ENCODE data around the gene ARRDC3. TPM values are rescaled to one million over a fixed set of nuclear protein-coding genes. Genes with fewer than 3 reads are reported as not detected.
A peak's percentile ranks its signal among the peaks of the same experiment; 100 is the strongest.

The ARRDC3 gene
- total and polyA plus RNA-seq, 2 donors (not counting 3 experiments of a cell fraction or from before 2014, with no cell fraction given): 12.4 to 43.1 TPM

GRCh38 chr5:91332267-91333045 lies 50.7 kb downstream of the ARRDC3 start:
- intact Hi-C loops (cut with micrococcal nuclease): no loop called here
- Histone ChIP-seq H3K79me2 (ENCODE audit: control insufficient read depth, insufficient read depth, low read length) (no peaks in the 10 kb centered on the region), H3K36me3 (ENCODE audit: control insufficient read depth in 2 of 2, extremely low read depth in 1 of 2, insufficient read depth in 2 of 2, low read length in 2 of 2) (no peaks in the 10 kb centered on the region), H3K4me3 (replicated peaks in 1 of 3; ENCODE audit: insufficient read depth in 1 of 3, low read depth in 1 of 3, low read length in 3 of 3) (no peak overlapping the region), H4K20me1 (replicated peaks; ENCODE audit: control insufficient read depth, extremely low read depth, insufficient read depth, low read length) (no peaks in the 10 kb centered on the region), H3K9me3 (replicated peaks; ENCODE audit: control insufficient read depth, insufficient read depth, low read length) (no peaks in the 10 kb centered on the region), H3K9ac (replicated peaks; ENCODE audit: extremely low read depth, insufficient read depth, low read length) (no peak overlapping the region), H3K4me1 (ENCODE audit: control insufficient read depth, extremely low read depth, insufficient read depth, low read length) (no peaks in the 10 kb centered on the region), H3K27ac (ENCODE audit: insufficient read depth, low read depth, low read length) (no peak overlapping the region), H3K4me2 (ENCODE audit: insufficient read depth, low read length) (no peak overlapping the region), H2AFZ (ENCODE audit: low read depth, low read length) (peak overlapping the region; percentile 74), H3K9me1 (replicated peaks; ENCODE audit: control insufficient read depth, extremely low read depth, insufficient read depth, low read length) (no peaks in the 10 kb centered on the region), H3K27me3 (ENCODE audit: control insufficient read depth in 2 of 2, insufficient read depth in 2 of 2, low read length in 2 of 2) (no peaks in the 10 kb centered on the region)
- BruUV-seq (replicated peaks): no TSS peak
- peak; percentile 86 for TF ChIP-seq MAX (IDR thresholded peaks at IDR 0.05; ENCODE audit: insufficient read depth, insufficient read length)
- no peak for TF ChIP-seq CTCF (IDR thresholded peaks at IDR 0.05; ENCODE audit: extremely low read depth in 1 of 2, insufficient read depth in 1 of 2, low read depth in 1 of 2, low read length in 2 of 2)
- TF ChIP-seq EZH2 (IDR thresholded peaks at IDR 0.05; ENCODE audit: borderline replicate concordance, low read depth, low read length, severe bottlenecking): no peak
- TF ChIP-seq FOS (IDR thresholded peaks at IDR 0.05; ENCODE audit: borderline replicate concordance, insufficient read depth, low read length): no peak
- FAIRE-seq (peak; percentile 35), DNase-seq (ENCODE audit: low read depth, low spot score) (no peak)
- CTCF ChIA-PET: interaction anchor here (0.9 to 1.5 kb wide), 5 partner anchors 9 to 113 kb away, joined by 3 to 6 read pairs (median 4); no protein-coding TSS in a partner anchor
- dilution Hi-C loops (cut with MboI; ENCODE audit: extremely low pct_ligation_motif_present, low sequenced_read_pairs): no loop called here
- POLR2A ChIA-PET: no interaction called here
